Hepatic stellate cell (primary cell): Measurements from ENCODE around the gene UBL5.

Experiments
- DNase-seq: peaks from one replicate; pipeline ENCODE4 v3.0.0; 2011; ENCODE audit warnings: low spot score

UBL5 gene

GRCh38 chr19:9856609-9857008 lies 28.9 kb downstream of the UBL5 start:
- DNase-seq, result no peak

DNA sequence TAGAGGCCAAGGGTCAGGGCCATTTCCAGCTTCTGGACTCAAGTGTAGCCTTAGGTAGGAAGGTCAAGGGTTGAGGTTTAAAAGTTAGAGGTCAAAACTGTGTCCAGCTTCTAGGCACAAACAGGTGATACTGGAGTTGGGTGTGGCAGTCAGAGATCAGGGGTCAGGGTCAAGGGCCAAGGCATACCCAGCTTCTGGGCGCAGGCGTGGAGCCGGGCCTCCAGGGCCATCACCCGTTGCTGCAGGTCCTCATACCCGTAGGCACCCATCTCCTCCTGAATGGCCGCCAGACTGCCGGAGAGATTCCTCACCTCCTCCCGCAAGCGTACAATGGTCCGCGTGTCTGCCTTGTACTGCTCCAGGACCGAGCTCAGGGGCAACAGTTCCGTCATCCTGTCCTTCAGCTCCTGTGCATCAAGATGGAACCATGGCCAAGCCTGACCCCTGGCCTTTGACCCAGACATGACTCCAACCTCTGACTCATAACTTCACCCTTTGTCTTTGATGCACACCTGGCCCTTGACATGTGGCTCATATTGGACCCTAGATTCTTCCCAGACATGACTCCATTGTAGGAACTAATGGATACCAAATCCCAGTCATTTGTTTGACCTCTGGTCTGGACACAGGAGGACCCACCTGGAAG lies 29.5 kb downstream of the UBL5 start:
- no peak for DNase-seq

DNA sequence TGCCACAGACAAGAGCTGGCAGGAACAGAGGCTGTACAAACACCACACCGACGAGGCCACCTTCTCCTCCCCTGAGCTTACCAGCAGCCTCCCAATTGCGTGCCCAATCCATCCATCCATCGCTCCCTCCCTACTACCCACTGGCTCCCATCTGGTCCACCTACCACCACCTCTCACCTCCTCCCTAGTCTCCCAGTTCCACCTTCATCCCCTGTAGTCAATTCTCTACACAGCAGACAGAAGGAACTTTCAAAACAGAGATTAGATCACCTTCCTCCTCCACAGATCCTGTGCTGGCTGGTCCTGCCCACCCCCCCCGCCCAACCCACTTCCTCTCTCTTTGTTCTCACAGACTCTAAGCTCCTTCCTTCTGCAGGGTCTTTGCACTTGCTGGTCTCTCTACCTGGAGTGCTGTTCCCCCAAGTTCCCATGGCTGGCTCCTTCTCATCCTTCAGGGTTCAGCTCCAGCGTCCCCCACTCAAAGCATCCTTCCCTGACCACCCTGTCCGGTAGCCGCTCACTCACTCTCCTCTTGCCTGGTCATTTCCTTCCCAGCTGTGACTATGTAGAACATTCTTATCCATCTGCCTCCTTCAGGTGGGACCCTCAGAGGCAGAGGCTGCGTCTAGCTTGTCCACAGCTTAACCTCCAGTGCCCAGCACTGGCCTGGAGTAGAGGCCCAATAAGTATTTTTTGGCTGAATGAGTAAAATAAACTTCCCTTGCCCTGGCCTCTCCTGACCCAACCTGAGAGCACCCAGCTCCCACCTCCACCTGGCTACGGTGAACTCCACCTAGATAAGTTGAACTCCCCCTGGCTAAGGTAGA lies 30.4 kb downstream of the UBL5 start:
- no peak for DNase-seq

DNA sequence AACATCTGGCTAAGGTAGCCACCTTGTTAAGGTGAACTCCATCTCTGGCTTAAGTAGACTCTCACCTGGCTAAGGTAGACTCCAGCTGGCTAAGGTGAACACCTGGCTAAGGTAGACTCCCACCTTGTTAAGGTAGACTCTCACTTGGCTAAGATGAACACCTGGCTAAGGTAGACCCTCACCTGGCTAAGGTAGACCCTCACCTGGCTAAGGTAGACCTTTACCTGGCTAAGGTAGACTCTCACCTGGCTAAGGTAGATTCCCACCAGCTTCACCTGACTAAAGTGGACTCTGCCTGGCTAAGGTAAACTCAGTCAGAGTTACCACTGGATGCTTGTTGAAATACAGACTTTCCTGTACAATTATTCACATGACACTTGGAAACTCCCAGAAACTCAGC lies 31.0 kb downstream of the UBL5 start:
- no peak for DNase-seq

GRCh38 chr19:9860407-9860806 lies 32.7 kb downstream of the UBL5 start:
- DNase-seq, result no peak

- DNase-seq, result no peak
These were observed 33.8 kb downstream of the UBL5 start for GRCh38 chr19:9861503-9861902.

- no peak for DNase-seq
These were observed 35.2 kb downstream of the UBL5 start for GRCh38 chr19:9862938-9863337.

- DNase-seq, result no peak
These were observed 36.0 kb downstream of the UBL5 start for GRCh38 chr19:9863759-9864158.

DNA sequence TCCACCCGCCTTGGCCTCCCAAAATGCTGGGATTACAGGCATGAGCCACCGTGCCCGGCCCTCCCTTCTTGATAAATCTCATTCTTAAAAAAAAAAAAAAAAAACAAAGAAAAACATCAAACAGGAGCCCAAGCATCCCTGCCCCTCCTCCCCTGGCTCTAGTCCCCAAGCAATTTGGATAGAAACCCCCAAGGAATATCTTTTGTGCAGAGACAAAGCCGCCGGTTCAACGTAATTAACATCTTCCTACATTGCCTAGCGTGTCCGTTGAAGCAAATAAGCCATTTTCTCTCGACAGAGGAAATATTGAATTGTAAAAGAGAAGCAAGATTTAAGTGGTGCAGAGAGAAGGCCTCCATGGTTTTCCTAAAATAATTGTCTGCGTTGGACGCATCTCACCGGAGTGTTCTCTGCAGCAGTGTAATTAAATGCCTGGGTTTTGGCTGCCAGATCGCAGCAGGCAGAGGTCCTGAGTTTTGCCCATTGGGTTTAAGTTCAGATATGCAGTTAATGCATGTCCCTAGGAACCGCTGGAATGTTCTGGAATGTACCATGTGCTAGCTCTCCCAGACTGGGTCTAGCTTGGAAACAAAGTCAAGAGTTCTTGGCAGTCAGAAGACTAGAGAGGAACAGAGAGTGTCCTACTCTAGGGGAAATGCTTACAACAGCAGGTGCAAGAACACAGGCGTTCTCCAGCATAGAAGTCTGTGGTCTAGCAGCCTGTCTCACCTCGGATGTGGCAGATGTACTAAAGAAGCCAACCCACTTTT lies 38.2 kb downstream of the UBL5 start:
- DNase-seq, result no peak

DNA sequence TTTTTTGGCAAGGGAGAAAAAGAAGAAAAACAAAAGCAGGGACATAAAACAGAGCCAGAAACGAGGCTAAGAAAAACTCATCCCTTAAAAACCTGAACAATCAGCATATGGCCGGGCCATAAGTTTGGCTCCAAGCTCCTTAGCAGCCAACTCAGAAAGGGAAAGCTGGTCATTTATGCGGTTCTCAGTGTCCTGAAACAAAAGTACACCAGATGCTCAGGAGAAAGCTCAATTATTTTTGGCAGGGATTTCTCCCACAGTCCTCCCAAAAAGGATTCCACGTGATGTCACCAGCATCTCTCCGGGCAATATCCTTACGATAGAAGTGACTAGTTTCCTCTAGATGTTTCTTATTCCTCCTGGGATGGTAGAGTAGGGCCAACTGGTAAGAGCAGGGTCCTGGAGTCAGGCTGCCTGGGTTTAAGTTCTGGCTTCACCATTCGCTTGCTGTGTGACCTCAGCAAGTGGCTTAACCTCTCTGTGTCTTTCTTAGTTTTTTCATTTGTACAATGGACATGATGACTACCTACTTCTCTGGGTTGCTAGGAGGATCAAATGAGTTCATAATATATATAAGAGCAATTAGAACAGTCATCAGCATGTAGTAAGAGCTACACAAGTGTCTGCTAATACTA lies 41.4 kb downstream of the UBL5 start:
- no peak for DNase-seq

DNA sequence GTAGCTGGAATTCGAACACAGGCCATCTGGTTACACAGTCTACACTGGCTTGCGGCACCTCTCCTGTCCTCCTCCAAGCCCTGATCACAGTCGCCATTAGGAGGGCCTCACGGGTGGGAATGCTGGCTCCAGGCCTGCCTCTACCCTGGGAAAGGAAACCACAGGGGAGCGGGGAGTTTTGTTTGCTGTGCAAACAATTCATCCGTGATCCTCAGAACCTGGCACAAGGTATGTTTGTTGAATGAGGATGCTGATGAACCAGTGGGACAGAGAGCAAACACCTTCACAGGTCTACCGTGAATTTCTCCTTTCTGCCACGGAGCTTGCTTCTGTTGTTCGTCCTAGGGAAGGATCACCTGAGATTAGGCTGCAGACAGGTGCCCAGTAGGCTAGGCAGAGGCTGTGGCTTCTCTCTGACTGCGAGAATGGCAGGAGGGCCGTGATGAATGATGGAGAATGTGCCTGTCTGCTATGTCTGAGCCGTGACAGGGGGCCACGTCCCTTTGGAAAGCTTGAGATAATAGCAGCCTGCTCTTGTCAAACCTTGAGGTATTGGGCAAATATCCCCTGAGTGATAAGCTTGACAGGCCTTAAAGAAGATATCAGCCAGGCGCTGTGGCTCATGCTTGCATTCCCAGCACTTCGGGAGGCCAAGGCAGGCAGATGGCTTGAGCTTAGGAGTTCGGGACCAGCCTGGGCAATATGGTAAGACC lies 44.1 kb downstream of the UBL5 start:
- DNase-seq, result no peak

DNA sequence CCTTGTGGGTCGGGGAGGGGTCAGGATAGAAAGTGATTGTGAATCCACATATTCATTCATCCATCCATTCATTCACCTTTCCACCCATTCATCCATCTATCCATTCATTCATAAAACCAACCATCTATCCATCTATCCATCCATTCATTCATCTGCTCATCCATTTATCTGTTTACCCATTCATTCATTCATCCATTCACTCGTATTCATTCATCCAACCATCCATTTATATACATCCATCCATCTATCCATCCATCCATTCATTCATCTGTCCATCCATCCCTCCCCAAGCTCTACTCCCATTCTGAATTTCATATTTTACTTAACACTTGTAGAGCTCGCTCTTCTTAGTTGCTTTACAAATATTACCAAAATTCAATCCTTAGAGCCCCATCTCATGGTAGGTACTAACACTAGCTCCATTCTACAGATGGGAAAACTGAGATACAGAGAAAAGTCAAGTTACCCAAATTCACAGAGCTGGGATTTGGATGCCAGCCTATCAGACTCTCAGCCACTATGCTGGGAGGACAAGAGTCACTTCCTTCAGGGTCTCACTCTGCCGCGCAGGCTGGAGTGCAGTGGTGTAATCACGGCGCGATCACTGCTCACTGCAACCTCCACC lies 45.0 kb downstream of the UBL5 start:
- no peak for DNase-seq

DNA sequence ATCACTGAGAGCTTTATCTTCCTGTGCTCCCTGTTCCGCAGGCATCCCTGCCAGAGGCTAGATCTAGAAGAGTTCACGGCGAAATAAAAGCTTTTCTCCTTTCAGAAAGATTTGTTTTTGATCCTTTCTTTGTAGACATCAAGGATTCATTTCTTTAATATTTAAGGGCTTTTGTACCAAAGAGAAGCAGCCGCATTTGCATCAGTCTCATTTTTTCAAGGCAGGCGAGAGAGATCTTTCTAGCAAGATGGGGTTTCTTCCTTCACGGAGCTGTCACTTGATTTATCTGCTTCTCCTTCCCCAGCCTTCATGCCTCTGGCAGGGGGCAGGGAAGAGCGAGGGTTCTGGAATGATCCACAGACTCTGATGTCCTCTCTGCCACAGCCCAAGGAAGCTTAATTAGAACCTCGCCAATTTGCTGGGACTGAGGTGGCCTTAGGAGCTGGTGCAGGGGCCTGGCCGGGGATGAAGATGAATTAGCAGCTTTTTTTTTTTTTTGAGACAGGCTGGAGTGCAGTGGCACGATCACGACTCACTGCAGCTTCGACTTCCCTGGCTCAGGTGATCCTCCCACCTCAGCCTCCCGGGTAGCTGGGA lies 47.4 kb downstream of the UBL5 start:
- DNase-seq, result no peak

DNA sequence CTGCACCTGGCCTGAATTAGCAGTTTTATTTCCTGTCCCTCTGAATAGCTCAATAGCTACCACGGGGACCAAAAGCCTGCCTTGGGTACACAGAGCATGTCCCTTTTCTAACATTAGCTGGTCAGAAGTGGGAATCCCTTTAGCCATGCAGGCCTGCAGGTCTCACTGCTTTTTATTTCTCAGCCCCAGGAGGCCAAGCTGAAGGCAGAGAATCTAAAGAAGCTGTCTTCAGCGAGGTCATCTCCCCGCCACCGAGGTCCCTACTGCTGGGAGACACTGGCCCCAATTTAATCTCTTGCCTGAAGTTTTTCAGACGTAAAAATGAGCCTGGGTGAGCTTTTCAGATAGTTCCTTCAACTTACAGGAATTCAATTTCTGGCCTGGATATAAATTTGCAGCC lies 48.1 kb downstream of the UBL5 start:
- DNase-seq, result no peak

DNA sequence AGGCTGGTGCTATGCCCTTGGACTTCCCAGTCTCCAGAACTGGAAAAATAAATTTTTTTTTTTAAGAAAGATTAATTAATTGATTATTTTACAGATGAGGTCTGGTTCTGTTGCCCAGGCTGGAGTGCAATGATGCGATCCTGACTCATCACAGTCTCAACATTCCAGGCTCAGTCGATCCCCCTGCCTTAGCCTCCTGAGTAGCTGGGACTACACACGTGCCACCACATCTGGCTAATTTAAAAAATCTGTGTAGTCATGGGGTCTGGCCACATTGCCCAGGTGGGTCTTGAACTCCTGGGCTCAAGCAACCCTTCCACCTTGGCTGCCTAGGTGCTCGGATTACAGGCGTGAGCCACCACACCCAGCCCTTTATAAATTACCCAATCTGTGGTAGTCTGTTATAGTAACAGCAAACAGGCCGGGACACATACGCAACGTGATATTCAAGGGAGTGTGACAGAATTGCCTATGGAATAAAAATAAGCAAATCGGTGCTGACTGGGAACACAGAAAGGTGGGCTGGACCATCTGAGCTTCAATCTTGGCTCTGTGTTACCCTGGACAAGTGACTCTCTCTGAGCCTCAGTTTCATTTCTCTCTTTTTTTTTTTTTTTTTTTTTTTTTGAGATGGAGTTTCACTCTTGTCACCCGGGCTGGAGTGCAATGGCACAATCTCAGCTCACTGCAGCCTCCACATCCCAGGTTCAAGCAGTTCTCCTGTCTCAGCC lies 50.2 kb downstream of the UBL5 start:
- no peak for DNase-seq

GRCh38 chr19:9878511-9879196 lies 50.9 kb downstream of the UBL5 start:
- no peak for DNase-seq
